Neutrophil (primary cell): ENCODE data around the gene CFAP65.

ENCODE experiments used
- H3K27ac ChIP-seq: fragments of 200-600 bp; sonication (generic); 2 replicates; pipeline ENCODE4 v1.5.1; 2016; ENCODE audit warnings: mild to moderate bottlenecking, moderate library complexity
- H3K27me3 ChIP-seq: fragments of 200-600 bp; sonication (generic); 2 replicates; pipeline ENCODE4 v1.6.0; 2016; ENCODE audit warnings: mild to moderate bottlenecking
- H3K36me3 ChIP-seq: fragments of 200-600 bp; sonication (generic); 2 replicates; pipeline ENCODE4 v1.5.1; 2017
- H3K4me1 ChIP-seq, 2 experiments: fragments of 200-600 bp in 1 of 2; sonication (generic) in 1 of 2; 1 replicate in 1 of 2; 2 replicates in 1 of 2; pipeline versions ENCODE4 v1.5.1 to v1.6.1; 2013 to 2016; ENCODE audit warnings: low read depth in 1 of 2, low read length in 1 of 2, mild to moderate bottlenecking in 1 of 2, moderate library complexity in 1 of 2; ENCODE audit not compliant: control insufficient read depth in 1 of 2, insufficient read depth in 1 of 2
- H3K4me3 ChIP-seq, 2 experiments: fragments of 200-600 bp in 1 of 2; sonication (generic) in 1 of 2; 1 replicate in 1 of 2; 2 replicates in 1 of 2; pipeline ENCODE4 v1.5.1; 2013 to 2016; ENCODE audit warnings: low read depth in 1 of 2, low read length in 1 of 2, mild to moderate bottlenecking in 1 of 2, moderate library complexity in 1 of 2
- H3K9me3 ChIP-seq: fragments of 200-600 bp; sonication (generic); 2 replicates; pipeline ENCODE4 v1.5.1; 2016
- TF ChIP-seq, protein P1 (sequence below): fragments of 200-600 bp; sonication (generic); IDR thresholded peaks from 2 replicates; pipeline ENCODE4 v1.5.1; 2016; ENCODE audit warnings: antibody characterized with exemption

CFAP65 gene

DNA sequence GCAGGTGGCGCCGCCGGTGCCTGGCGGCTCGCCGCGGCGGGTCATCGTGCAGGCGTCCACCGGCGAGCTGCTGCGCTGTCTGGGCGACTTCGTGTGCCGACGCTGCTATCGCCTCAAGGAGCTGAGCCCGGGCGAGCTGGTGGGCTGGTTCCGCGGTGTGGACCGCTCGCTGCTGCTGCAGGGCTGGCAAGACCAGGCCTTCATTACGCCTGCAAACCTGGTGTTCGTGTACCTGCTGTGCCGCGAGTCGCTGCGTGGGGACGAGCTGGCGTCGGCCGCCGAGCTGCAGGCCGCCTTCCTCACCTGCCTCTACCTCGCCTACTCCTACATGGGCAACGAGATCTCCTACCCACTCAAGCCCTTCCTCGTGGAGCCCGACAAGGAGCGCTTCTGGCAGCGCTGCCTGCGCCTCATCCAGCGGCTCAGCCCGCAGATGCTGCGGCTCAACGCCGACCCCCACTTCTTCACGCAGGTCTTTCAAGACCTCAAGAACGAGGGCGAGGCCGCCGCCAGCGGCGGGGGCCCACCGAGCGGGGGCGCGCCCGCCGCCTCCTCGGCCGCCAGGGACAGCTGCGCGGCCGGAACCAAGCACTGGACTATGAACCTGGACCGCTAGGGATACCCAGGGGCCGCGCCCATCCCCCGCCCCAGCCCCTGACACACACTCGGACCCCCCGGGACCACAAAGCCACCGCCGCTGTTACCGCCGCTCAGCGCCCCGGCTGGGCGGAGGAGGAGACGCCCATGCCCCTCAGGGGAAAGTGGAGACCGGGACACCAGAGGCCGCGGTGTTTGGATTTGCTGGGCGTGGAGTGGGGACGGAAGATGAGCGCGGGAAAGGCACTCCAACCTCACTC, 80.8 kb downstream of the CFAP65 start:
- H3K4me1 ChIP-seq, result peaks cover 0 to 4% of the 10 kb centered on the region in 2 experiments
- H3K4me3 ChIP-seq, result no peak overlapping the region
- TF ChIP-seq, protein P1, sequence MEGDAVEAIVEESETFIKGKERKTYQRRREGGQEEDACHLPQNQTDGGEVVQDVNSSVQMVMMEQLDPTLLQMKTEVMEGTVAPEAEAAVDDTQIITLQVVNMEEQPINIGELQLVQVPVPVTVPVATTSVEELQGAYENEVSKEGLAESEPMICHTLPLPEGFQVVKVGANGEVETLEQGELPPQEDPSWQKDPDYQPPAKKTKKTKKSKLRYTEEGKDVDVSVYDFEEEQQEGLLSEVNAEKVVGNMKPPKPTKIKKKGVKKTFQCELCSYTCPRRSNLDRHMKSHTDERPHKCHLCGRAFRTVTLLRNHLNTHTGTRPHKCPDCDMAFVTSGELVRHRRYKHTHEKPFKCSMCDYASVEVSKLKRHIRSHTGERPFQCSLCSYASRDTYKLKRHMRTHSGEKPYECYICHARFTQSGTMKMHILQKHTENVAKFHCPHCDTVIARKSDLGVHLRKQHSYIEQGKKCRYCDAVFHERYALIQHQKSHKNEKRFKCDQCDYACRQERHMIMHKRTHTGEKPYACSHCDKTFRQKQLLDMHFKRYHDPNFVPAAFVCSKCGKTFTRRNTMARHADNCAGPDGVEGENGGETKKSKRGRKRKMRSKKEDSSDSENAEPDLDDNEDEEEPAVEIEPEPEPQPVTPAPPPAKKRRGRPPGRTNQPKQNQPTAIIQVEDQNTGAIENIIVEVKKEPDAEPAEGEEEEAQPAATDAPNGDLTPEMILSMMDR, result no peak
- no peaks in the 10 kb centered on the region for H3K36me3 ChIP-seq
- H3K27me3 ChIP-seq, result peaks cover 100% of the 10 kb centered on the region
- no peaks in the 10 kb centered on the region for H3K9me3 ChIP-seq
- H3K27ac ChIP-seq, result no peak overlapping the region

DNA sequence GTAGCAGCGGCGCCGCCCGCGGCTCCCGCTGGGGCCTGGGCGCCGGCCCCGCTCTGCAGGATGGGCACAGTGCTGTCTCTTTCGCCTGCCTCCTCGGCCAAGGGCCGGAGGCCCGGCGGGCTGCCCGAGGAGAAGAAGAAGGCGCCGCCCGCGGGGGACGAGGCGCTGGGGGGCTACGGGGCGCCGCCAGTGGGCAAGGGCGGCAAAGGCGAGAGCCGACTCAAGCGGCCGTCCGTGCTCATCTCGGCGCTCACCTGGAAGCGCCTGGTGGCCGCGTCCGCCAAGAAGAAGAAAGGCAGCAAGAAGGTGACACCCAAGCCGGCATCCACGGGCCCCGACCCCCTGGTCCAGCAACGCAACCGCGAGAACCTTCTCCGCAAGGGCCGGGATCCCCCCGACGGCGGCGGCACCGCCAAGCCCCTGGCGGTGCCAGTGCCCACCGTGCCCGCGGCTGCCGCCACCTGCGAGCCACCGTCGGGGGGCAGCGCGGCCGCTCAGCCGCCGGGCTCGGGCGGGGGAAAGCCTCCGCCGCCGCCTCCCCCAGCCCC, 81.5 kb downstream of the CFAP65 start:
- Histone ChIP-seq H3K27me3 (peaks cover 100% of the 10 kb centered on the region), H3K9me3 (no peaks in the 10 kb centered on the region), H3K4me1 (peaks cover 0 to 4% of the 10 kb centered on the region in 2 experiments), H3K4me3 (no peak overlapping the region), H3K27ac (no peak overlapping the region), H3K36me3 (no peaks in the 10 kb centered on the region)
- TF ChIP-seq, protein P1, result no peak

DNA sequence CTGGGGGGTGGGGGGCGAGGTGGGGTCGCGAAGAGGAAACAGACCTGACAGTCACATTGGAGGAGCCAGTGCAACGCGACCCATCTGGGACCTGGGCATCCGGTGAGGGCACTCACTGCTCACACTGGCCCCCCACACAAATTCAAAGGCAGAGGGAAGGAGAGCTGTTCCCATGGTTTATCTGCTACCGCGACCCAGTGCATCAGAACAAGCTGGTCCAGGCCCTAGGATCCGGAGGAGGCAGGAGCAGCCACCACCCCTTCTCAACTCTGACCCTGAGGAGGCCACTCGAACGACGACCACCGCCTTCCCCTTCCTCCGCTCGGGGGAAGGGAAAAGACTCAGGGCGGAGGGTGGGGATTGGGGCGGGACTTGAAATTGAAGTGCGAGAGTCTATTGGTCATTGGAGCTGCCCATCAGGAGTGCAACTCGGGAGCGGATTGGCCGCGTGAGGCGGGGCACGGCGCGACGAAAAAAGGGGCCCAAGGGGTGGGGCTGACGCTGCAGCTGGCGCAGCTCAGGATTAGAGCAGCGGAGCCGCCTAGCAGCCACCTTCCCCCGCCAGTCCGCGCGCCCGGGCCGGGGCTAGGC, 82.1 kb downstream of the CFAP65 start, which contains the start of gene CDK5R2:
CDK5R2 (plus strand) TSS at position 526 of the 591 bp plus-strand sequence. CDS start 155 bp downstream, outside the sequence.
- Histone ChIP-seq H3K4me1 (peaks cover 0 to 4% of the 10 kb centered on the region in 2 experiments), H3K27ac (no peak within 1 kb of the TSS), H3K9me3 (no peaks in the 10 kb centered on the region), H3K27me3 (peaks cover 100% of the 10 kb centered on the region), H3K36me3 (no peaks in the 10 kb centered on the region), H3K4me3 (no peak within 1 kb of the TSS)
- TF ChIP-seq, protein P1, result no peak

DNA sequence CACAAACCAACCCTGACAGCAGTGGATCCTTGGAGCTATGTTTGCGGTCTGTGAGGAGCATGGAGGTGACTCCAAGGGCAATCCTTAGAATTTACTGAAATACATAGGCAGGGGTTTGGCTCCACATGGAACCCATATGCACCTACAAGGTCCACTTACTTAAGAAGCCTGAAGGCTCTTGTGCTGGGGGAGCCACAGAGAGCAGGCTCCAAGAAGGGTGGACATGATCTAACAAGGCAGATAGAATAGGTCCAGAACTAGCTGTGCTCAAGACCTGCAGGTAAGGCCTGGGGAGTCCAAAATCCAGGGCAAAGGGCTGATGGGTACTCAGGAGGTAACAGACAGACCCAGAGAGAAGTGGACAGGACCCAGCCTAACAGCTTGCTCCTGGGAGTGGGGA, 83.0 kb downstream of the CFAP65 start:
- H3K4me3 ChIP-seq, result no peak overlapping the region
- no peak overlapping the region for H3K27ac ChIP-seq
- peaks cover 98% of the 10 kb centered on the region for H3K27me3 ChIP-seq
- H3K4me1 ChIP-seq, result peaks cover 0 to 4% of the 10 kb centered on the region in 2 experiments
- TF ChIP-seq, protein P1, result no peak
- H3K36me3 ChIP-seq, result no peaks in the 10 kb centered on the region
- no peaks in the 10 kb centered on the region for H3K9me3 ChIP-seq

DNA sequence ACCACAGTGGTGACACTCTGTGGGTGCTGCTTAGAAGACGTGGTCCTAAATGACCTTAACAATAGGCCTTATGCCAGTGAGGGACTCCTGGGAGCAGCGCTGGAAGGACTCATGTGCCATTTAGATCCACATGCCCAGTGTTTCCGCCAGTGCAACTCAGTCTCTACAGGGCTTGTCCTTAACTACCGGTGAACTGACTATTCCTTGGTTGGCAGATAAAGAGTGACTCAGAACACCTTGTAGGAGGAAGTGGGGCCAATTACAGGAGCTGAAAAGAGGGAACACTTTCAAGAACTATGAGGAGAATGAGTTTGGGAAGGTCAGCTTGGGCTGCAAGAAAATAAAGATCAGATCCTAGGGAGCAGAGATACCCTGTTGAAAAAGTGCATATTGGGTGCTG, 83.6 kb downstream of the CFAP65 start:
- H3K27ac ChIP-seq, result no peak overlapping the region
- H3K4me1 ChIP-seq, result peaks cover 0 to 4% of the 10 kb centered on the region in 2 experiments
- H3K9me3 ChIP-seq, result no peaks in the 10 kb centered on the region
- no peak overlapping the region for H3K4me3 ChIP-seq
- peaks cover 96% of the 10 kb centered on the region for H3K27me3 ChIP-seq
- no peaks in the 10 kb centered on the region for H3K36me3 ChIP-seq
- TF ChIP-seq, protein P1, result no peak
